HG02759 (cell line): ENCODE results near the gene GABRR1.
"Not testable (repeated sequence)": the region's sequence is repeated elsewhere in the genome, so short reads cannot be mapped to it uniquely, and the experiment has no call there.

Experiments
- ATAC-seq: cut with Tn5 transposase; IDR thresholded peaks from one replicate; pipeline ENCODE4 v1.9.1; 2021; ENCODE audit warnings: mild to moderate bottlenecking, moderate library complexity; ENCODE audit not compliant: unreplicated experiment

GABRR1 gene

GRCh38 chr6:89161326-89162046 is 55.7 kb downstream of the GABRR1 start:
- ATAC-seq: no peak

GRCh38 chr6:89160331-89161092 is 56.6 kb downstream of the GABRR1 start:
- ATAC-seq: no peak

GRCh38 chr6:89154131-89154530 is 63.0 kb downstream of the GABRR1 start:
- ATAC-seq: no peak

- ATAC-seq: no peak
Observed at GRCh38 chr6:89148016-89148750, 69.0 kb downstream of the GABRR1 start.

- ATAC-seq: no peak
Observed at GRCh38 chr6:89146718-89147700, 70.1 kb downstream of the GABRR1 start.

GRCh38 chr6:89145956-89146717 is 71.0 kb downstream of the GABRR1 start, which contains the start of gene PM20D2:
TSS of gene PM20D2 (plus strand) at chr6:89146055. CDS start at chr6:89146145, 90 bp downstream.
- peak; percentile 76 for ATAC-seq

- peak; percentile 62 for ATAC-seq
Observed at GRCh38 chr6:89145091-89145955, 71.8 kb downstream of the GABRR1 start.

- peak; percentile 39 for ATAC-seq
Observed at GRCh38 chr6:89144354-89144906, 72.7 kb downstream of the GABRR1 start.

- no peak for ATAC-seq
Observed at GRCh38 chr6:89140347-89141156, 76.6 kb downstream of the GABRR1 start.

- no peak for ATAC-seq
Observed at GRCh38 chr6:89139509-89140346, 77.4 kb downstream of the GABRR1 start.

- ATAC-seq: no peak
Observed at GRCh38 chr6:89138173-89138572, 79.0 kb downstream of the GABRR1 start.

GRCh38 chr6:89134723-89135122 is 82.4 kb downstream of the GABRR1 start:
- no peak for ATAC-seq

- ATAC-seq: no peak
Observed at GRCh38 chr6:89133981-89134380, 83.2 kb downstream of the GABRR1 start.

- no peak for ATAC-seq
Observed at GRCh38 chr6:89132057-89132456, 85.1 kb downstream of the GABRR1 start.

- ATAC-seq: no peak
Observed at GRCh38 chr6:89131599-89131998, 85.6 kb downstream of the GABRR1 start.

GRCh38 chr6:89128256-89128671 is 88.9 kb downstream of the GABRR1 start:
- not testable (repeated sequence) for ATAC-seq
